Fibroblast of villous mesenchyme (primary cell): Measurements from ENCODE around the gene UQCR10. TPM values are rescaled to one million over a fixed set of nuclear protein-coding genes. Genes with fewer than 3 reads are reported as not detected.

ENCODE experiments used
- DNase-seq: peaks from one replicate; pipeline ENCODE4 v3.0.0-alpha.2; 2010; ENCODE audit warnings: low read depth
- H3K4me3 ChIP-seq: 2 replicates; pipeline ENCODE4 v1.5.1; 2011; ENCODE audit warnings: low read depth, mild to moderate bottlenecking, low read length
- CTCF ChIP-seq: IDR thresholded peaks from 2 replicates; pipeline ENCODE4 v1.5.1; 2012; ENCODE audit warnings: low read depth, mild to moderate bottlenecking, low read length; ENCODE audit not compliant: insufficient read depth
- total RNA-seq: library from RNA; depleted of rRNA; stranded (reverse); fragments of >200 nt; gene quantifications from 2 replicates; pipeline ENCODE4 v1.2.3, GENCODE V29; 2012

UQCR10 gene
- total RNA-seq, 1 donor: 59.6 TPM

- H3K4me3 ChIP-seq: no peak overlapping the region
- no peak for DNase-seq
- no peak for TF ChIP-seq CTCF
Observed at GRCh38 chr22:29731058-29731850, 35.9 kb upstream of the UQCR10 start.

- no peak for DNase-seq
- H3K4me3 ChIP-seq: no peak overlapping the region
- no peak for TF ChIP-seq CTCF
Observed at GRCh38 chr22:29732883-29733282, 34.3 kb upstream of the UQCR10 start.

- peak; percentile 47 for DNase-seq
- H3K4me3 ChIP-seq: no peak overlapping the region
- no peak for TF ChIP-seq CTCF
Observed at GRCh38 chr22:29733362-29734201, 33.6 kb upstream of the UQCR10 start.

GRCh38 chr22:29734406-29734805, 32.8 kb upstream of the UQCR10 start:
- no peak for TF ChIP-seq CTCF
- H3K4me3 ChIP-seq: no peak overlapping the region
- no peak for DNase-seq

- no peak for DNase-seq
- no peak overlapping the region for H3K4me3 ChIP-seq
- no peak for TF ChIP-seq CTCF
Observed at GRCh38 chr22:29734838-29735237, 32.3 kb upstream of the UQCR10 start.

- TF ChIP-seq CTCF: no peak
- no peak overlapping the region for H3K4me3 ChIP-seq
- no peak for DNase-seq
Observed at GRCh38 chr22:29735416-29735815, 31.8 kb upstream of the UQCR10 start.
